H1 (cell line): ENCODE data around the gene FCN2. TPM values are rescaled to one million over a fixed set of nuclear protein-coding genes. Genes with fewer than 3 reads are reported as not detected.

Source experiments
- BACH1 ChIP-seq: IDR thresholded peaks from 2 replicates; pipeline ENCODE4 v1.6.1; 2012; ENCODE audit warnings: low read length, improper control_type of control experiment
- BCL11A ChIP-seq, 2 experiments: IDR thresholded peaks; one replicate each; pipeline ENCODE4 v1.6.1; 2011; ENCODE audit warnings: low read depth in 2 of 2, low read length in 2 of 2, mild to moderate bottlenecking in 2 of 2
- CHD7 ChIP-seq: fragments of 300-600 bp; sonication (generic); IDR thresholded peaks from 2 replicates; pipeline ENCODE4 v1.7.1; 2012; ENCODE audit warnings: low read length, moderate library complexity, mild to moderate bottlenecking, inconsistent platforms; ENCODE audit not compliant: insufficient replicate concordance
- EP300 ChIP-seq, 2 experiments: IDR thresholded peaks; 1 replicate in 1 of 2; 2 replicates in 1 of 2; pipeline ENCODE4 v1.6.1; 2011 to 2012; ENCODE audit warnings: low read depth in 2 of 2, low read length in 2 of 2, mild to moderate bottlenecking in 2 of 2, borderline replicate concordance in 1 of 2, inconsistent platforms in 1 of 2, moderate library complexity in 1 of 2
- HDAC2 ChIP-seq, 2 experiments: fragments of 300-600 bp in 1 of 2; sonication (generic) in 1 of 2; IDR thresholded peaks; 2 replicates each; pipeline ENCODE4 v1.6.1; 2011 to 2012; ENCODE audit warnings: low read depth in 2 of 2, low read length in 2 of 2, mild to moderate bottlenecking in 2 of 2, moderate library complexity in 2 of 2, borderline replicate concordance in 1 of 2, inconsistent platforms in 1 of 2
- POLR2A ChIP-seq, 2 experiments: IDR thresholded peaks; 1 replicate in 1 of 2; 2 replicates in 1 of 2; pipeline ENCODE4 v1.6.1; 2011; ENCODE audit warnings: low read depth in 2 of 2, low read length in 2 of 2, mild to moderate bottlenecking in 2 of 2; ENCODE audit errors: control extremely low read depth in 1 of 2
- POU5F1 ChIP-seq: IDR thresholded peaks from 2 replicates; pipeline ENCODE4 v1.6.1; 2011; ENCODE audit warnings: low read depth, mild to moderate bottlenecking, low read length, moderate library complexity
- RFX5 ChIP-seq: IDR thresholded peaks from 2 replicates; pipeline ENCODE4 v1.6.1; 2011; ENCODE audit warnings: low read depth, low read length, improper control_type of control experiment, borderline replicate concordance
- SIX5 ChIP-seq: IDR thresholded peaks from 2 replicates; pipeline ENCODE4 v1.6.1; 2011; ENCODE audit warnings: mild to moderate bottlenecking, low read depth, low read length
- SRF ChIP-seq: IDR thresholded peaks from 2 replicates; pipeline ENCODE4 v1.6.1; 2011; ENCODE audit warnings: mild to moderate bottlenecking, low read depth, low read length, moderate library complexity
- YY1 ChIP-seq: IDR thresholded peaks from 2 replicates; pipeline ENCODE4 v1.6.1; 2011; ENCODE audit warnings: low read depth, mild to moderate bottlenecking, low read length
- polyA plus RNA-seq, 7 experiments: library from polyadenylated mRNA; depleted of rRNA in 3 of 7; stranded (reverse) in 5 of 7; unstranded in 2 of 7; fragments of >200 nt in 5 of 7; fragments of 200-250 nt in 2 of 7; gene quantifications; 1 replicate in 5 of 7; 2 replicates in 1 of 7; 4 replicates in 1 of 7; pipeline versions ENCODE4 v1.2.1 to v1.2.3, GENCODE V29; 2011 to 2013; ENCODE audit warnings: missing spikeins in 2 of 7, mixed read lengths in 2 of 7
- total RNA-seq: library from RNA; stranded (reverse); fragmentation: NEBNext Ultra II Directional; extraction: Animal tissue kit (Norgen Biotek cat#: 25700); gene quantifications from 2 replicates; pipeline ENCODE4 v1.2.1, GENCODE V29; 2021

FCN2 gene
- total and polyA plus RNA-seq, 2 of the 8 experiments (the other 6 are each of a cell fraction or from before 2014, with no cell fraction given): not detected

- TF ChIP-seq CHD7: no peak
- TF ChIP-seq YY1: no peak
- TF ChIP-seq SRF: no peak
- TF ChIP-seq EP300 (IDR thresholded peaks at IDR 0.05; ENCODE audit: borderline replicate concordance in 1 of 2, low read depth in 2 of 2, low read length in 2 of 2): no peak
- no peak for TF ChIP-seq RFX5
- no peak for TF ChIP-seq BACH1
- no peak for TF ChIP-seq POLR2A (IDR thresholded peaks at IDR 0.05; ENCODE audit: control extremely low read depth in 1 of 2, low read depth in 2 of 2, low read length in 2 of 2)
- no peak for TF ChIP-seq BCL11A (IDR thresholded peaks at IDR 0.05; ENCODE audit: low read depth in 2 of 2, low read length in 2 of 2)
- no peak for TF ChIP-seq HDAC2 (IDR thresholded peaks at IDR 0.05; ENCODE audit: borderline replicate concordance in 1 of 2, low read depth in 2 of 2, low read length in 2 of 2)
- TF ChIP-seq SIX5: no peak
- no peak for TF ChIP-seq POU5F1
Measured at GRCh38 chr9:134835448-134835847, 45.2 kb upstream of the FCN2 start (continued).
